NCI-H1417 treated with DMSO at 0.1 percent for 48 hours (cell line): Measurements from ENCODE around the gene ASPSCR1.

Source experiments
- DNase-seq: peaks from one replicate; lab custom pipeline; 2025; lab: John Stamatoyannopoulos, UW

ASPSCR1 gene

DNA sequence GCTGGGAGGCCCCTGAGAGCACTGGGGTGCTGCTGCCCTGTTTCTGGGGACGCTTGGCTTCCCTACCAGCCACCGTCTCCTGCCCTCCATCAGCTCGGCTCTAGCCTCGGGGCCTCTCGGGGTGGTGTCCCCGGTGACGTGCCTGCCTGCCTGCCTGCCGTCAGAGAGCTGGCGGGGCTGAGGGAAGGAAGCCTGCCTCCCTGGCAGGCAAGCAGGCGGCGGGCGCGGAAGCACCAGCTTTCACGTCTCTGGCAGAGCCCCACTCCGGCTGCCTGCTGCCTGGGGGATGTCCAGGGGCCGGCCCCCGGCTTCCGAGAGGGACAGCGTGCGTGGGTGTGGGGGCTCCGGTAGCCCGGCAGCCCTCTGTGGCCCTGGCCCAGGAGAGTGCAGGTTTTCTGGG, 35.9 kb downstream of the ASPSCR1 start:
- no peak for DNase-seq

DNA sequence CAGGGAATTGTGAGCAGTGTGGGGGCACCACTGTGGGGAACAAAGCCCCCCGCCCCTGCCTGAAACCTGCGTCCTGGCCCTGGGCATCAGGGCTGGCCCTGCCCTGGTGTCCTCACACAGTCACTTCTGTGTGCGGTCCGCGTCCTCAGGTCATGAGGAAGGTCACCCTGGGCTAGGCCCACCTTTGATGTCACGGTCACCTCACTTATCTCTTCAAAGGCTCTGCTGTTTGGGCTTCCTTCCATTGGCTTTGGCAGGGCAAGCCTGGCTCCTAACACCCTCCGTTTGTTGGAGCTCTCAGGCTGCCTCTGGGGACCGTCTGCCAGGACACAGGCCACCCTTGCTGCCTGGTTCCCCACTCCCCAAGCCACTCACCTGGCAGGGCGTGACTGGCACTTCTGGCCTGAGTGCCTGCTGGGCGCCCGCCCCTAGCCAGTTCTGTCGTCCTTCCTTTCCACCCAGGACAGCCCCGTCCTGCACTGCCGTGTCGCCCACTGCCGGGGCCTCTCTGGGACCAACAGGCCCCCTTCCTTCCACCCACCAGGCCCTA, 36.4 kb downstream of the ASPSCR1 start:
- DNase-seq: no peak

- no peak for DNase-seq
These were observed 37.0 kb downstream of the ASPSCR1 start for GRCh38 chr17:82014432-82014831.

DNA sequence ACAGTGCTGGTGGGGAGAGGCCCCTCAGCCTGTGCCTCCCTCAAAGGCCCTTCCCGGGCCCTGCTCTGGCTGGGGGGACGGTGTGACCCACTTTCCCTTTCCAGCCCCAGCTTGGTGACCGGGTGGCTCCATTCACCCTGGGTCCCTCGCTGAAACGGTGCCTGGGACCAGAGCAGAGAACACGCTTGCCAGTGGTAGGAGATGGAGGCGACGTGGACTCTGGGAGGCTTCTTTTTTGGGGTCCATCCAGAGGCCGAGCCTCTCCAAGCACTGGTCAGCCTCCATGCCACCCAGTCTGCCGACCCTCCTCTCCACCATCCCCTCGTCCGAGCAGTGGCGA, 37.5 kb downstream of the ASPSCR1 start:
- no peak for DNase-seq

GRCh38 chr17:82015311-82015971, 38.0 kb downstream of the ASPSCR1 start:
- DNase-seq: no peak

- DNase-seq: no peak
These were observed 38.8 kb downstream of the ASPSCR1 start for GRCh38 chr17:82016061-82016874.

- no peak for DNase-seq
These were observed 39.5 kb downstream of the ASPSCR1 start for GRCh38 chr17:82016875-82017459.

DNA sequence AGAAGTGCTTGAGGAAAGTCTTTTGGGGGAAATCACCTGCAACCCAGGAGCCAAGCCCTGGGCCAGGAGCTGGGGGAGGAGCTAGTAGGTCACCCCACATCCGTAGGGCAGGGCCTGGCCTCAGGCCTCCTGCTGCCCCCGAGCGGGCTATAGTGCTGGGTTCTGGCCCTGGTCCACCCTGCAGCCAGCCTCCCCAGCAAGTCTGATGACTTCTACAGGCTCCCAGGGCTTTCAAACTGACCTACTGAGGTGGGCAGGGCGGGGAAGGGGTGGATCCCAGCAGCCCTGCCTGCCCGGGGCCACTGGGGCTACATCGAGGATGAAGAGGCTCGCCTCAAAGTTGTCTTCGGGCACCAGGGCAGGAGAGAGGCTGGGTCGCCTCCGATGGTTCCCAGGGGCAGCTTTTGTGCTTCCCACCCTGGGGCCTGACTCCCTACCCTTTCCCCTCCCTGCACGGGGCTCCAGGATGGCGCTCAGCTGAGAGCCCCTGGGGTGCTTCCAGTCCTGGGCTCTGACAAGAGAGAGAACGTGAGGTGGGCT, 40.3 kb downstream of the ASPSCR1 start:
- DNase-seq: no peak

DNA sequence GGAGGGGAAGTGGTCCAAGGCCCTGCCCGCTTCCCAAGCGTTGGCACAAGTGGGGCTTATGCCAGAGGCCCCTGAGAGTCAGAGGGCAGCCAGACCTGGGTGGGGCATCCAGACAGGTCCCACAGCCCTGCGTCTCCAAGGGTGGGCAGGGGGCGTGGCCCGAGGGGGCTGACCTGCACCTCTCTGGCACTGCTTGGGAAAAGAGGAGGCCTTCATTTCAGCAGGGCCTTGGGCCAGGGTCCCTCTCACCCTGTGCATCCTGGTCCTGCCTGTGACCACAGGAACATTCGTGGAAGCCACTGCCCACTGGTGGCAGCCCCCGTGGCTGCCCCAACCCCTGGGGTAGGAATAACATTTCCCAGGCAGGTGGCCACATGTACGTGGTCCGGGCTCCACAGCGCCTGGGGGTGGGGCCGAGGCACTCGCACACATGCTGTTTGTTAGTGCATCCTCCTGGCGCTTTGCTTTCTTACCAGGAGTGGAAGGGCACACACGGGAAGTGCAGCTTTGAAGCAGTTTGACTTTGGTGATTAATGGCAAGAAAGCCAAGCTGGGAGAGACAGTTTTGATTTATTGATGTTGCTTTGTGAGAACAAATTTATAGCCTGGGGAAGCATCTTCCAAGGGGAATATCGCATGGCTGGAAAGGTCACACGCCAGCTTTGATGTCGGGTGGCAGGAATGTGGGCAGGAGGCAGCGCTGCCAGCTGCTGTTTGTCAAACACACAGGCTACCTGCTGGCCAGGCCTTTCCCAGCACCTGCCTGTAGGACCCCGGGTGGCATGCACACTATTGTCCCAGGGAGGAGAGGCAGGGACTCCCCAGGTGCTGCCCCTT, 40.9 kb downstream of the ASPSCR1 start:
- DNase-seq: peak; percentile 61

DNA sequence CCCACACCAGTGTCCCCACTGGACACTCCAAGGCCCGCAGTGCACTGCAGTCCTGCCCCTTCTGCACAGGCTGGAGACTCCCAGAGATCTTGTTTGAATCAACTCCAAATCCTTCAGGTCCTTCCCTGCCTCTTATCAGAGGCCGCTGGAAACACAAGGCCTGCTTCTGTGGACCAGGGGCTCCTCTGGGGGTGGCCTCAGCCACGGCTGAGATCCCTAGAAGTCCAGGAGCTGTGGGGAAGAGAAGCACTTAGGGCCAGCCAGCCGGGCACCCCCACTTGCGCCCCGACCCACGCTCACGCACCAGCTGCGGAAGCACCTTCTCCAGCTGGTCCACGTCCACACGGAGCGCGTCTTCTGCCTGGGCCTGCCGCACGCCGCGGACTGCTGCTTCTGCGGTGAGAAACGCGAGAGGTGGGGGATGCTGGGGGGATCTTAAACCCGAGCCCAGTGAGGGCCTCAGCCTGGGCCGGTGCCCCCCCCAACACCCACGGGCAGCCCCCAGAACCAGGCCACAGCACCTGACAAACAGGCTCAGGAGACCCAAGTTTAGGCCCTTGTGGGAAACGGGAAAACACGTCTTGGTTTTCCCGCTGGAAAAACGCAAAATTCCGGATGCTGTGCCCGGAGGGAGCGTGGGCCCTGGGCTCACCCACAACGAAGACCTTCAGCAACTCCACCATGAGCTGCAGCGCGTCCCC, 41.7 kb downstream of the ASPSCR1 start:
- no peak for DNase-seq

- no peak for DNase-seq
These were observed 42.5 kb downstream of the ASPSCR1 start for GRCh38 chr17:82019690-82020571.

GRCh38 chr17:82020572-82021106, 43.2 kb downstream of the ASPSCR1 start:
- DNase-seq: no peak

- DNase-seq: no peak
These were observed 43.9 kb downstream of the ASPSCR1 start for GRCh38 chr17:82021107-82021899.

- DNase-seq: no peak
These were observed 44.5 kb downstream of the ASPSCR1 start for GRCh38 chr17:82021900-82022309.

DNA sequence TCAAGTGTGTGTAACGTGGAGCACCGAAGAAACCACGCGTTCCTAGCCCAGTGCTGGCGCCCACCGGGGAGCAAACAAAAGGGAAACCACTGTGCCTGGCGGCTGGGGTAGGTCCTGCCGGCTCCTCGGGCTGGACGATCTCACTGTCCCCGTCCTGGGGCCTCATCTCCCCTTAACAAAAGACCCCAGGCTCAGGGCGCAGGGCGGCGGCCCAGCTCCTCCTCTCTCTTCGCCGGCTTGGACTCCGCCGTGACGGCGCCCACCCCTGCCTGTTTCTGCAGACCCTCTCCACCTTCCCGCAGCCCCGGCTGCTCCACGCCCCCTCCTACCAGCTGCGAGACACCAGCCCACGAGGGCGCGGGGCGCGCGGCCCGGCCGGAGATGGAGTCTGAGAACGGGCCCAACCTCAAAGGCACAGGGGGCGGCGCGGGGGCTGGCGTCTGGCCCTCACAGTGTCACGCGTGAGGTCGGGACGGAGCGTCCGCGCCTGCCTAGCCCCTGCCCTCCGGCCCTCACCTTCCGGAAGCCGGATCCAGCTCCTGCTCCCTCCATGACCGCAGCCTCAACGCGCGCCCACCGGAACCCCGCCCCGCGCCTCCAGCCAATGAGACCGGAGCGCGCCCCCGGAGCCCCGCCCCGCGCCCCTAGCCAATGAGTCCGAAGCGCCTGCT, 45.0 kb downstream of the ASPSCR1 start, which contains the start of gene CENPX:
CENPX (minus strand) TSS at position 569 of the 671 bp plus-strand sequence; CDS start at position 552, 17 bp downstream.
- DNase-seq: no peak

DNA sequence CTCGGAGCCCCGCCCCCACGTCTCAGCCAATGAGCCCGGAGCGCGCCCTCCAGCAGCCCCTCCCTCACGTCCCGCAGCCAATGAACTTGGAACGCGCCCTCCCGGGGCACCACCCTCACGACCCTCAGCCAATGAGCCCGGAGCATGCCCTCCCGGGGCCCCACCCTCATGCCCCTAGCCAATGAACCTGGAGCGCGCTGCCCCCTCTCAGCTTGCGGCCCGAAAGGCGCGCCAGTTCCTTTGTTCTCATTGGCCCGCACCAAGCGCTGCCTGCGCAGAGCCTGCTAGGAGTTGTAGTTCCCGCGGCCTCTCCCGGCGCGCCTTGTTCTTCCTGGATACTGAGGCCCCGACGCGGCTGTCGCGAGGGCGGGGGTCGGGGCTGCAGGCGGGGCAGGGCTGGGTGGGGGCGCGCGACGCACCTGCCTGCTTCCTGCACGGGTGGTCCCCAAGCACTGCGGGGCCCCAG, 45.6 kb downstream of the ASPSCR1 start, which contains the start of gene LRRC45:
LRRC45 (plus strand) TSS at position 325 of the 466 bp plus-strand sequence. CDS start 339 bp downstream, outside the sequence.
- DNase-seq: peak; percentile 97

- DNase-seq: no peak
These were observed 46.2 kb downstream of the ASPSCR1 start for GRCh38 chr17:82023447-82024241.
